ENCODE results near the gene PRDM10.
A peak's percentile ranks its signal among the peaks of the same experiment; 100 is the strongest.
"Not testable (repeated sequence)": the region's sequence is repeated elsewhere in the genome, so short reads cannot be mapped to it uniquely, and the experiment has no call there.

The PRDM10 gene, protein sequence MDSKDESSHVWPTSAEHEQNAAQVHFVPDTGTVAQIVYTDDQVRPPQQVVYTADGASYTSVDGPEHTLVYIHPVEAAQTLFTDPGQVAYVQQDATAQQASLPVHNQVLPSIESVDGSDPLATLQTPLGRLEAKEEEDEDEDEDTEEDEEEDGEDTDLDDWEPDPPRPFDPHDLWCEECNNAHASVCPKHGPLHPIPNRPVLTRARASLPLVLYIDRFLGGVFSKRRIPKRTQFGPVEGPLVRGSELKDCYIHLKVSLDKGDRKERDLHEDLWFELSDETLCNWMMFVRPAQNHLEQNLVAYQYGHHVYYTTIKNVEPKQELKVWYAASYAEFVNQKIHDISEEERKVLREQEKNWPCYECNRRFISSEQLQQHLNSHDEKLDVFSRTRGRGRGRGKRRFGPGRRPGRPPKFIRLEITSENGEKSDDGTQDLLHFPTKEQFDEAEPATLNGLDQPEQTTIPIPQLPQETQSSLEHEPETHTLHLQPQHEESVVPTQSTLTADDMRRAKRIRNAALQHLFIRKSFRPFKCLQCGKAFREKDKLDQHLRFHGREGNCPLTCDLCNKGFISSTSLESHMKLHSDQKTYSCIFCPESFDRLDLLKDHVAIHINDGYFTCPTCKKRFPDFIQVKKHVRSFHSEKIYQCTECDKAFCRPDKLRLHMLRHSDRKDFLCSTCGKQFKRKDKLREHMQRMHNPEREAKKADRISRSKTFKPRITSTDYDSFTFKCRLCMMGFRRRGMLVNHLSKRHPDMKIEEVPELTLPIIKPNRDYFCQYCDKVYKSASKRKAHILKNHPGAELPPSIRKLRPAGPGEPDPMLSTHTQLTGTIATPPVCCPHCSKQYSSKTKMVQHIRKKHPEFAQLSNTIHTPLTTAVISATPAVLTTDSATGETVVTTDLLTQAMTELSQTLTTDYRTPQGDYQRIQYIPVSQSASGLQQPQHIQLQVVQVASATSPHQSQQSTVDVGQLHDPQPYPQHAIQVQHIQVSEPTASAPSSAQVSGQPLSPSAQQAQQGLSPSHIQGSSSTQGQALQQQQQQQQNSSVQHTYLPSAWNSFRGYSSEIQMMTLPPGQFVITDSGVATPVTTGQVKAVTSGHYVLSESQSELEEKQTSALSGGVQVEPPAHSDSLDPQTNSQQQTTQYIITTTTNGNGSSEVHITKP

DNA sequence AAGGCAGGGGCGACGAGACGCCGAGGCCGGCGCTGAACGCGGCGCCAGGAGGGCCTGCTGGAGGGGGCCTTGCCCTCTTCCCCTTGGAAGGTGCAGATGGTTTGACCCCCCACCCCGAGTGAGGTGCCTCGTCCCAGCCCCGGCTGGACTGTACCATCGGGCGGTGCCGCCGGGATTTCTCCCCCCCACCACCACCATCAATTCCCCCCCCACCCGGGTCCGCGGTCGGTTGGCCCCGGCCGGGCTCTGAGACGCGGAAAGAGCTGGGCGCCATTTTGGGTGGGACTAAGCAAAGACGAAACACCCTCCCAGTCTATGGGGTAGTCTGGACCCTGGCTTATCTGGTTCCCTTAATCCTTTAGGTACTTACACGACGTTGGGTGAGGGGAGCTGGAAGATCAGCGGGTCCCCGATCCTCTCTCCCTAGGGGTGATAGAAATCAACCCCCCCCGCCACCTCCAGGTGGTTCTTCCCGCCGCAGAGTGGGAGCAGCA, at the start of gene PRDM10:
TSS of gene PRDM10 (minus strand) at position 484 of the 494 bp plus-strand sequence. CDS start 41,871 bp downstream, outside the sequence.
- peak; percentile 100 for DNase-seq

DNA sequence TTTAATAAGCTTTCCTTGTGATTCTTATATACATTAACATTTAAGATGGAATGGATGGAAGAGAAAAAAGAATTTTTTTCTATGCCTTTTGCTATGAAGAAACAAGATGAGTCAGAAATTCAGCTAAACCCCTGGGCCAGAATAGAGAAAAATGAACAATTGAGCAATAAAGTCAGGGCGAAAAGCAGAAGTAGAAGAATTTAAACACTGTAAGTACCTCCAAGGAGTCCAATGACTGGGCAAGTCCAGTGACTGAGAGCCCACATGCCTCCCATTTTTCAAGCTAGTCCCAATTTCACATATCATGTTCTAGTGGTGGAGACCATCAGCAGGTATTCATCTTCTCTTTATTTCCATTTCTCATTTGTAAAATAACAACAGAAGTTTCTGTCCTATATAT, 48.4 kb upstream of the PRDM10 start:
- peak; percentile 87 for DNase-seq

DNA sequence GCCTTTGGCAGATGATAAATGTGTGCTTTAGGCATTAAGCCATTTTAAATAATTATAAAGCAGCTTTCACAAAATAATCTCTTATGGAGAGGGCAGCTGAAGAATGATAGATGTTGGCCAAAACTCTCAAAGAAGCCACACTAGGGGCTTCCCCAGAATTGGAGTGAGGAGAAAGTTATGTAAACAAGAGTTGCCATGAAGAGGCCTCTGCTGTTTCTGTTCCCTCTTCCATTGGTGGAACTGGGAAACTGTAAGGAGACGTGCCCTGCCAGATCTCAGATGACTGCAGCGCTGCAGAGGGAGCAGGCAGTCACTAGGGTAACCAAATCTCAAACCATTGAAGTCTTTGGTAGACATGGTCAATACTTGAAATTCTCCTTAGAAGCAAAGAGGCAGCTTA, 47.6 kb upstream of the PRDM10 start:
- DNase-seq: no peak

DNA sequence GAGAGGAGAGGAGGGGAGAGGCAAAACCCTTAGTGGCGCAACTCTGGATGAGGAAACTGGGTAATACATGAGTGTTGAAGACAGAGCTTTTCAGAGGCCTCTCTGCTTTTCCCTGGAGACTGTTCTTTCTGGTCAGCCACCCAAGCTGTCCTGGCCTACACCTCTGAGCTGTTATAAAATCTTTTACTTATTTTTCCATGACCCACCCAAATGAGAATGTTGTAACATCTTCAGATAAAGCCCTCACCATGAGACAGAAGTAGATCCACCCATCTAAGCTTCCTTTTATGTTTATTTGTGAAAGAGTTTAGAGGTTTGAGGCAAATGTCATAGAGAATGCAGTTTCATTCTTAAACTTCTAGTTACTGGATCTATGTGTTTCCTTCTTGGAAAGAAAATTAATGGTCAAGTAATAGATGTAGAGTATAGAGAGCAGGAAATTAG, 46.7 kb upstream of the PRDM10 start:
- peak; percentile 51 for DNase-seq

DNA sequence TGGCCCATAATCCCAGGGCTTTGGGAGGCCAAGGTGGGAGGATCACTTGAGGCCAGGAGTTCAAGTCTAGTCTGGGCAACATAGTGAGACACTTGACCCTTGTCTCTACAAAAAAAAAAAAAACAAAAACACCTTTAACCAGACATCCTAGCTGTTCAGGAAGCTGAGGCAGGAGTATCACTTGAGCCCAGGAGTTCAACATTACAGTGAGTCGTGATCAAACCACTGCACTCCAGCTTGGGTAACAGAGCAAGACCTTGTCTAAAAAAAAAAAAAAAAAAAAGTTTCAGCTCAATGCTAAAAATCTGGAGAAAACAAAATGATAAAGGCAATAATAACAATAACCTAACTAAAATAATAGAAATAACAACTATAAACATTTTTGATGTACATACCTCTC, 44.5 kb upstream of the PRDM10 start:
- no peak for DNase-seq

DNA sequence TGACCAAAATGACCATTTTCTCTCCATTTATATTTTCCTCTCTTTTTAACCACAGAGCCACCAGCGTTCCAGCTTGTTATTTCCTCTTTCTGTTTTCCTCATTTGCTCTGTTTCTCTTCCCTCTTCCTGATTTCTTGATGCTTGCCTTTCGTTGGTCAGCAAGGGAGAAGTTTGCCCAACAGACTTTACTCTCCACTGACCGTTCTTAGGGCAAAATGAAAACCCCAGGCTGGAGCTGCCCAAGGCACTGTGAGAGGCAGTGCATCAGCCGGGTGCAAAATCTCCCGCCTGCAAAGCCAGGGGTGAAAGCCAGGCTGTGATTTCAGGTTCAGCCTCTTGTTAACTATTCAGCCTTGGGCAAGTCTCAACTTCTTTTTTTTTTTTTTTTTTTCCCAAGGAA, 40.9 kb upstream of the PRDM10 start:
- peak; percentile 47 for DNase-seq

DNA sequence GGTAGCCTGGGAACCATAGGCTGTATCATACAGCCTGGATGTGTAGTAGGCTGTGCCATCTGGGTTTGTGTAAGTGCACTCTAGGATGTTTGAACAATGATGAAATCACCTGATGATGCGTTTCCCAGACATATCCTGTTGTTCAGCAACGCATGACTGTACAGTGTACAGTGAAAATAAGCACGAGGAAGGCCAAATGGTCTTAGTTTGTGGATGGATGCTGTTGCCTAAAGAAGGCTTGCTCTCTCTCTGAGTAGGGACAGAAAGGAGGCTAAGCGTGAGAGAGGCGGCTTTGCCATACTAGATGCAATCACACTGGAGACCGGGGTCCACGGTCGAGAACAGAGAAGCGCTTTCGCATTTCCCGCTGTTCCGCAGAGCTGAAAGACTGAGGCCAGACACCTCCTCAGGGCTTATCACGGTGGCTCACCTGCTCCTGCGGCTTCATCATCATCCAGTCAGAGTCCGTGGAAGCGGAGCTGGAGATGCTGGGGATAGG, 39.5 kb upstream of the PRDM10 start:
- no peak for DNase-seq

DNA sequence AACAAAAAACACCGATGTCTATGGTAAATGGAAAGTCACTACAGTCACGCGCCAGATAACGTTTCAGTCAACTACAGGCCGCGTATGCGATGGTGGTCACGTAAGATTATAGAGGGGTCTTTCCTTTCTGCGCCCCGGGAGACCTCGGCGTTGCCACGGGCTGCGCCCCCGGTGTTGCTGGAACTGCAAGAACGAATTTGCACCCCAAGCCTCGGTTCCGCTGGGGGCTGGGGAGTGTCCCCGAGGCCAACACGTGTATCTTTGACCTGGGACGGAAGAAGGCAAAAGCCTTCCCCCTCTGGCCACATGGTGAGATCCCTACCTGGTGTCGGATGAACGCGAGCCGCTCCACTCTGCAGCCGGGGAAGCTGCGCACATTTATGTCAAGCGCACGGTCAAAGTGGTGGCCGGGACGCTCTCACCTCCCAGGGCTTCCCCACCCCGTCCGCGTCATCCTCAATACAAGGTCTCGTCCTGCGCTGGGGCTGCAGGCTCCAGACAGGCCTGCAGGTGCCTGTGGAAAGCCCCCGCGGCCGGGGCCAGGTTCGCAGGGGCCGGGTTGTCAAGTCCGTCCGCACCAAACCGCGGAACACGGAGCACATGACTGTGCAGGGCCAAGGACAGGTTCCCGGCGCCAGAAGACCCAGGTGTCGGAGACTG, 37.8 kb upstream of the PRDM10 start:
- DNase-seq: no peak

DNA sequence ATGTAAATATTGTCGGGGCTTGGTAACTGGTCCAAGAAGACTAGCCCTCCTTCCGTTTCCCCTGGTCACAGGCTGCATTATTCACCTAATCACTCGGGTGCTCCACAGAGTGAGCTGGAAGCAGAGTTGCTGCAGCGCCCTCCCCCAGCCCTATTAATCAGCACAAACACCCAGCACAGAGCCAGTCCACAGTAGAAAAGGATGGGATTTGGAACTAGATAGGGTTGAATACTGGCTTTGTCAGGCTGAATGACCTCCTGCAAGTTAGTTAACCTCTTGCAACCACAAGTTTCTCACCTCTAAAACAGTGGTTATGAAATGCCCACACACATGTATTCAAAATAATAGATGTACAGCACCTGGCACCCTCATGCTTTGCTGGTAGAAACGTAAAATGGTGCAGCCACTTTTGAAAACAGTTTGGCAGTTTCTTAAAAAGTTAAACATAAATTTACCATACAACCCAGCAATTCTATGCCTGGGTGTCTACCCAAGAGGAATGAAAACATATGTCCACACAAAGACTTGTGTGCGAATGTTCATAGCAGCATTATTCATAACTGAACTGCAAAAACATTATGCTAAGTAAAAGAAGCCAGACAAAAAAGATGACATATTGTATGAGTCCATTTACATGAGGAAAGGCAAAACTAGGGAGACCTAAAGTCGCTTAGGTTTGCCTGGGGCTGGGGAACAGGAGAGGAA, 35.4 kb upstream of the PRDM10 start:
- no peak for DNase-seq

DNA sequence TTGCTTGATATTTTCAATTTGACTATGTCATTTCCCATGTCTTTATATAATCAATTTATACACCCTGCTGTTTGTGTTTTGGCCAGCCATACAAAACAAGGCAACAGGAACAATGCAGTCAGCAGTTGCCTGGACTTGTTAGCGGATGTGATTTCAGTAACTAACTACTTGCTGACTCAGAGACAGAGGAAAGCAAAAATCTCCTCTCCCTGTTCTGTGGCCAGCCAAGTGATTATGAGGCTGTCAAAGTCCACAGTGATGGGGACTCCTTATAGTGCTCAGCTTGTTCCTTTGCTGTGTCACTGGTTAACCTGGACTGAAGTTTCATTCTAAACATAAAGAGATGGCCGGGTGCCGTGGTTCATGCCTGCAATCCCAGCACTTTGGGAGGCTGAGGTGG, 34.4 kb upstream of the PRDM10 start:
- no peak for DNase-seq

DNA sequence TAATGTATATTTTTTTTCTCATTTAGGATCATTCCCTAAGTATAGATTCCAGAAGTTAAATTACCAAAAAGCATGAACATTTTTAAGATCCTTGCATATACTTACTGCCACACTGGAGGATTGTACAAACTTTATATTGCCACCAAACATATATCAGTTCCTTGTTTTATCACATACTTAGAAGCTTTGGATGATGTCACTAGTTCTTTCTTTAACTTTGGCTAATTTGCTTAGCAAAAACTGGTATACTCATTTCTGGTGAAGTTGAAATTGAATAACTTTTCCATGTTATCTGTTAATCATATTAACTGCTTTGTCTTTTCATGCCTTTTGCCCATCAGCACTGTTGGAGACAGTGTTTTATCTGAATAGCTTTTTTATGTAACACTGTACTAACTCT, 31.6 kb upstream of the PRDM10 start:
- peak; percentile 16 for DNase-seq

DNA sequence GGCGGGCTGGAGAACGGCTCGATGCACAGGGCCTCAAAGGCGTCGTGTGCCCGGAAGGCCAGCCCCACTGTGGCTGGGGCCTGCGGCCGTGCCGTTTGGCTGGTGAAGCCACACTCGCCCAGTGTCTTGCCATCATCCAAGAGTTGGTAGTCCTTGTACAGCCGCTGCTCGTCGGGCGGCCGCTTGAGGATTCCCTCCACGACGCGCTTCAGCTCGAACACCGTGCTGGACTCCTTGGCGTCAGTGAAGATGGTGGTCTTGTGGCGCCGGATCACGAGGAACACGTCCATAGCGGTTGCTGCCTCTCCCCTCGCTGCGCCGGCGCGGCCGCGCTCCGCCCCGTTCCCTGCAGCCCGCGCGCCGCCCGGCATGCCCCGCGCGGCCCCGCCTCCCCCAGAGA, 30.3 kb upstream of the PRDM10 start:
- no peak for DNase-seq

DNA sequence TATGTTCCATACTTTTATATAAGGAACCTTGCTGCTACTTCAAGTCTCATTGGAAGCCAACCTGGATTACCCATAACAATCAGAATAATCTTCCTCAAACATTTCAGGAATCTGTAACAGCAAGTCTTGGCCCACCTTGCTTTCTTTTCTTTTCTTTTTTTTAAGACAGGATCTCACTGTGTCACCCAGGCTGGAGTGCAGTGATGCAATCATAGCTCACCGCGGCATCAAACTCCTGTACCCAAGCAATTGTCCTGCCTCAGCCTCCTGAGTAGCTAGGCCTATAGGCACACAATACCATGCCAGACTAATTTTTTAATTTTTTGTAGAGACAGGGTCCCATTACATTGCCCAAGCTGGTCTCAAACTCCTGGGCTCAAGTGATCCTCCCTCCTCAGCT, 29.3 kb upstream of the PRDM10 start:
- DNase-seq: no peak

DNA sequence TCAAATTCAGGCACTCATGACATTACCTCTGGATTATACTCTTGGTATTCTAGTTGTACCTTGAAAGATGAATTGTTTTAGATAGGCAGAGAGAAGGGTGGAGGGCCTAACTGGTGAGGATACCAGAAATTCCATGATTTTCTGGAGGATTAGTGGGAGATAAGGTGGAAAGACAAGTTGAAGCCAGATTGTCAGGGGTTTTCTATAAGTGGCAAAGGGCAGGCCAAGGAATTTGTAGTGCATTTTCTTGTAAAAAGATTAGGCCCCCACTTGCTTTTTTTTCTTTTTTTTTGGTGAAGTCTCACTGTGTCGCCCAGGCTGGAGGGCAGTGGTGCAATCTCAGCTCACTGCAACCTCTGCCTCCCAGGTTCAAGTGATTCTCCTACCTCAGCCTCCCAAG, 28.4 kb upstream of the PRDM10 start:
- no peak for DNase-seq

DNA sequence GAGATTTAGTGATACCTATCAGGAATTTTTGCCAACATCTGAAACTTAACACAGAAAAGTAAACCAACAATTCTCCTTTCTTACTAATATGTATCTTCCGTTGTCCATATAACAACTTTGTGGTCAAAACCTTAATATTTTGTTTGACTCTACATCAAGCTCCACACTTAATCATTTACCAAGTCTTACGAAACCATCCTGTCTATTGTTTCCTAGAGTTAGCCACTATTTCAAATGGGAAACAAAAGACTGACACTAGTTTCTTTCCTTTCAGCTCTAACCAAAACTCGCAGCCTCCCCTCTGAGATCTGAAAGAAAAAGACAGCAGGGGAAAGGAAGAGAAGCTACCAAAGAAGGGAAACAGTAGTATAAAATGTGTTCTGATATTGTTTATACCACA, 26.5 kb upstream of the PRDM10 start:
- no peak for DNase-seq

DNA sequence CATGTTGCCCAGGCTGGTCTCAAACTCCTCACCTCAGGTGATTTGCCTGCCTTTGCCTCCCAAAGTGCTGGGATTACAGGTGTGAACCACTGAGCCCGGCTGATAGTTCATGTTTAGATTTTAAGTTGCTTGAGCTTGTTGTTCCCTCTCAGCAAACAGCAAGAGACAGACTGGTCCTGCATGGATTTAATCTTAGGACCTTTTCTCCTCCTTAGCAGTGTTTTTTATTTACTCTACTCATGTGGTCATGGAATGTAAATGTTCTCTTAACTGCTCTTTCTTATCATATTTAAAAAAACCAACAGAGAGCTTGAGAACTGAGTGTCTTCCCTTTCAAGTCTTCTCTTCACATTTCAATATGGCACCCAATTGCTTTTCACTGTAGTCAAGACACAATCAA, 22.7 kb upstream of the PRDM10 start:
- DNase-seq: no peak

DNA sequence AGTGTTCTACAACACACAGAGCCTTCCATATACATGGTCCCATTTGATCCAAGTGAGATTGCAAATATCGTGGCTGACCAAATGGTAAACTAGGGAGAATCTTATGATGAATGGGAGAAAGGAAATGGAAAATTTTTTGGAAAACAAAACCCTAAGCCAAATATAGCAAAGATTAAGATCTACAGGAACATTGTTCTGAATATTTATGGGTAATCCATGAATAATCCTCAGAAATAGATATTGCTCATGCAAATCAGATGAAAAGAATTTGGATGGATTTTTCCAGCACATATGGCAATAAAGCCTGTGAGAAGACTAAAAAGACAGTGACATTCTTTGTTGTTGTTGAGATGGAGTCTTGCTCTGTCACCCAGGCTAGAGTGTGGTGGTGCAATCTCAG, 21.7 kb upstream of the PRDM10 start:
- DNase-seq: no peak

DNA sequence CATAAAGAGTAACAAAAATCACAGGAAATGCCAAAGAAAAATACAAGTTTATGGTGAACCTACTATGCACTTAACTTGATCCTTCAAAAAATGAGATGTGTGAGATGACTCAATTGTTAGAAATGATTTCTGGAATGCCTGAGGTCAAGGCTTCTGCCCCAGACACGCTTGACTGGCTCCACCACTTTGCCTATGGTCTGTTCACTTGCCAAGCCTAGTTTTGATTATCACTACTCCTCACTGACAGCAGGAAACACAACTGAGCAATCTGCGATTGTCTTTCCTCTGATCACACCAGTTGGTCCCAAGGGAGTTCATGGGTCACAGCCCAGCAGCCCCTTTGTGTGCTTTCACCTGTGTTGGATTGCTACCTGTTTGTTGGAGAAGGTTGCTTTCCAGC, 20.6 kb upstream of the PRDM10 start:
- peak; percentile 14 for DNase-seq

DNA sequence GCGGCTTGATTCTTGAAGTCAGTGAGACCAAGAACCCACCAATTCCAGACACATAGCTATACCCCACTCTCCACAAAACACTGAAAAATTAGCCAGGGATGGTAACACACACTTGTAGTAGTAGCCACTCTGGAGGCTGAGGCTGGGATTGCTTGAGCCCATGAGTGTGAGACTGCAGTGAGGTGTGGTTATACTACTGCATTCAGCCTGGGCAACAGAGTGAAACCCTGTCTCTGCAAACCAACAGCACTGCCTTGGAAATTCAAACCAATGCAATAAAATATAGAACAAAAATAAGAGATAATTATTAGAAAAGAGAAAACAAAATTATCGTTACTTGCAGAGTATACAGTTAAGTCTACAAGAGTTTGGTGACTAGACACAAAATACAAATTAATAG, 20.2 kb upstream of the PRDM10 start:
- DNase-seq: no peak

DNA sequence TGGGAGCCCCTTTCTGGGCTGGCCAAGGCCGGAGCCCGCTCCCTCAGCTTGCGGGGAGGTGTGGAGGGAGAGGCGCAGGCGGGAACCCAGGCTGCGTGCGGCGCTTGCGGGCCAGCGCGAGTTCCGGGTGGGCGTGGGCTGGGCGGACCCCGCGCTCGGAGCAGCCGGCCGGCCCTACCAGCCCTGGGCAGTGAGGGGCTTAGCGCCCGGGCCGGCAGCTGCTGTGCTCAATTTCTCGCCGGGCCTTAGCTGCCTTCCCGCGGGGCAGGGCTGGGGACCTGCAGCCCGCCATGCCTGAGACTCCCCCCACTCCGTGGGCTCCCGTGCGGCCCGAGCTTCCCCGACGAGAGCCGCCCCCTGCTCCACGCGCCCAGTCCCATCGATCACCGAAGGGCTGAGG, 19.0 kb upstream of the PRDM10 start:
- DNase-seq: not testable (repeated sequence)

DNA sequence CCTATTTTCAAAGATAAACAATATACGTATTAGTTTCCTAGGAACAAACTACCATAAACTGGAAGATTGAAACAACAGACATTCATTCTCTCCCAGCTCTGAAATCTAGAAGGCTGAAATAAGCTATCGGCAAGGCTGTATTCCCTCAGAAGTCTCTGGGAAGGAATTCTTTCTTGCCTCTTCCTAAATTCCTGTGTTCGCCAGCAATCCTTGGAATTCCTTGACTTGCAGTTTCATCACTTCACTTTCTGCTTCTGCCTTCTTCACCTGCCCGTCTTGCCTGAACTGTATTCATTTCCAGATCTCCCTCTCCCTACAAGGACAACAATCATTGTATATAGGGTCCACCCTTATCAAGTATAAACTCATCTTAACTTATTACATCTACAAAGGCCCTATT, 17.7 kb upstream of the PRDM10 start:
- no peak for DNase-seq

DNA sequence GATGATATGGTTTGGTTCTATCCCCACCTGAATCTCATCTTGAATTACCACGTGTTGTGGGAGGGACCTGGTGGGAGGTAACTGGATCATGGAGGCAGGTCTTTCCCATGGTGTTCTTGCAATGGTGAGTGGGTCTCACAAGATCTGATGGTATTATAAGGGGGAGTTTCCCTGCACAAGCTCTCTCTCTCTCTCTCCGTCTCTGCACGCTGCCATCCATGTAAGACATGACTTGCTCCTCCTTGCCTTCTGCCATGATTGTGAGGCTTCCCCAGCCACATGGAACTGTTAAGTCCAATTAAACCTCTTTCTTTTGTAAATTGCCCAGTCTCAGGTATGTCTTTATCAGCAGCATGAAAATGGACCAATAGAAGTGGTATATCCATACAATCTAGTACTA, 13.2 kb upstream of the PRDM10 start:
- DNase-seq: not testable (repeated sequence)

Measured in OCI-M1 (cell line).